Thoracic aorta (tissue), 2 donors: ENCODE data around the gene TMEM108. TPM values are rescaled to one million over a fixed set of nuclear protein-coding genes. Genes with fewer than 3 reads are reported as not detected.

Source experiments
- ATAC-seq: fragments of 150-250 bp; one replicate; pipeline ENCODE4 v1.8.0; 2017; ENCODE audit warnings: low read depth; ENCODE audit not compliant: insufficient number of reproducible peaks, low FRiP score
- DNase-seq: peaks from one replicate; pipeline ENCODE4 v3.0.0-alpha.2; 2020; ENCODE audit warnings: low spot score
- H3K27ac ChIP-seq, 2 donors: fragments of 200-600 bp; sonication (generic); 1 replicate in 1 of 2; 2 replicates in 1 of 2; pipeline ENCODE4 v1.5.1; 2016; ENCODE audit warnings: mild to moderate bottlenecking in 2 of 2, moderate library complexity in 2 of 2
- H3K27me3 ChIP-seq: fragments of 200-600 bp; sonication (generic); replicated peaks from 2 replicates; pipeline ENCODE4 v1.6.0; 2016; ENCODE audit warnings: mild to moderate bottlenecking; ENCODE audit not compliant: insufficient read depth
- H3K36me3 ChIP-seq: fragments of 200-600 bp; sonication (generic); one replicate; pipeline ENCODE4 v1.5.1; 2016
- H3K4me1 ChIP-seq, 2 donors: fragments of 200-600 bp; sonication (generic); 1 replicate in 1 of 2; 2 replicates in 1 of 2; pipeline versions ENCODE4 v1.5.1 to v1.6.0; 2016; ENCODE audit warnings: low read depth in 2 of 2, mild to moderate bottlenecking in 1 of 2; ENCODE audit not compliant: control insufficient read depth in 1 of 2
- H3K4me3 ChIP-seq: fragments of 200-600 bp; sonication (generic); 2 replicates; pipeline ENCODE4 v1.5.1; 2016; ENCODE audit warnings: mild to moderate bottlenecking
- H3K9me3 ChIP-seq: fragments of 200-600 bp; sonication (generic); 2 replicates; pipeline ENCODE4 v1.5.1; 2016
- CTCF ChIP-seq: fragments of 200-600 bp; sonication (generic); IDR thresholded peaks from one replicate; pipeline ENCODE4 v1.5.1; 2019; ENCODE audit warnings: antibody characterized with exemption
- total RNA-seq, 2 donors: library from RNA; depleted of rRNA; stranded (reverse); fragments of >200 nt; gene quantifications; one replicate each; pipeline versions ENCODE4 v1.1.0 to v1.2.3, GENCODE V29; 2016

Gene TMEM108
- total RNA-seq, 2 donors from 2014 or later, result 0.28 to 0.41 TPM

GRCh38 chr3:133264920-133265319, 226.7 kb downstream of the TMEM108 start:
- H3K27ac ChIP-seq, result no peak overlapping the region
- ATAC-seq, result no peak

DNA sequence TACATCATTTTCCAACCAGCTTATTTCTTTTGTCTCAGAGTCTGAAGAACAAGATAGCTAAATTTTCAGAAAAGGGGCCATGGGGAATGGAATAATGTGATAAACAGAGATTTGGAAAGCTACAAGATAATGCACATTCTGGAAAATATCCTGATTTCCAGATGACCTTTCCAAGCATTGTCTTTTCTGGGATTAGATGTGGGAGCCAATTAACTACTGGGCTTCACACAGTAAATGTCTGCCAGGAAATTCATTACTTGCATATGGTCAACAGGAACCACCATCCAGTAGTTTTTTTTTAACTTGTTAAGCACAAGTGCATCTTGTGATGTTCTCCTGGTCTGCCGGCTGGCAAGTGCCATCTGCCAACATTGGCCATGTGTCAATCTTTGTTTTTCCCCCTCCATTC, 230.5 kb downstream of the TMEM108 start:
- H3K4me3 ChIP-seq, result no peak overlapping the region
- no peaks in the 10 kb centered on the region for H3K27me3 ChIP-seq
- no peak for DNase-seq
- no peak for ATAC-seq
- no peaks in the 10 kb centered on the region for H3K36me3 ChIP-seq
- no peak for TF ChIP-seq CTCF
- H3K27ac ChIP-seq, result no peak overlapping the region
- no peaks in the 10 kb centered on the region for H3K4me1 ChIP-seq
- no peaks in the 10 kb centered on the region for H3K9me3 ChIP-seq

More at GRCh38 chr3:133264920-133265319, 226.7 kb downstream of the TMEM108 start:
- no peak for DNase-seq
- Histone ChIP-seq H3K36me3 (no peaks in the 10 kb centered on the region), H3K4me3 (no peak overlapping the region), H3K9me3 (no peaks in the 10 kb centered on the region), H3K4me1 (no peaks in the 10 kb centered on the region), H3K27me3 (no peaks in the 10 kb centered on the region)
- no peak for TF ChIP-seq CTCF

GRCh38 chr3:133269393-133269792, 231.2 kb downstream of the TMEM108 start:
- H3K36me3 ChIP-seq, result no peaks in the 10 kb centered on the region
- H3K27me3 ChIP-seq, result no peaks in the 10 kb centered on the region
- DNase-seq (no peak), ATAC-seq (no peak)
- H3K9me3 ChIP-seq, result no peaks in the 10 kb centered on the region
- no peak overlapping the region for H3K27ac ChIP-seq
- H3K4me3 ChIP-seq, result no peak overlapping the region
- no peak for TF ChIP-seq CTCF
- H3K4me1 ChIP-seq, result no peaks in the 10 kb centered on the region

- H3K4me1 ChIP-seq, result no peaks in the 10 kb centered on the region
These were observed 232.4 kb downstream of the TMEM108 start for GRCh38 chr3:133270631-133271030.

GRCh38 chr3:133271042-133271441, 232.9 kb downstream of the TMEM108 start:
- no peak overlapping the region for H3K4me3 ChIP-seq
- no peak for TF ChIP-seq CTCF
- no peaks in the 10 kb centered on the region for H3K27me3 ChIP-seq
- DNase-seq (no peak), ATAC-seq (no peak)
- H3K27ac ChIP-seq, result no peak overlapping the region
- H3K9me3 ChIP-seq, result no peaks in the 10 kb centered on the region
- no peaks in the 10 kb centered on the region for H3K36me3 ChIP-seq
- no peaks in the 10 kb centered on the region for H3K4me1 ChIP-seq

More at GRCh38 chr3:133270631-133271030, 232.4 kb downstream of the TMEM108 start:
- H3K36me3 ChIP-seq, result no peaks in the 10 kb centered on the region
- TF ChIP-seq CTCF, result no peak
- ATAC-seq, result no peak
- H3K27me3 ChIP-seq, result no peaks in the 10 kb centered on the region
- H3K27ac ChIP-seq, result no peak overlapping the region
- DNase-seq, result no peak
- no peak overlapping the region for H3K4me3 ChIP-seq
- no peaks in the 10 kb centered on the region for H3K9me3 ChIP-seq
